KMS-11 (cell line): Measurements from ENCODE around the gene KCNH2.

Source experiments
- H2AFZ ChIP-seq: fragments of 200-600 bp; sonication (generic); 2 replicates; pipeline ENCODE4 v1.6.1; 2016; ENCODE audit warnings: antibody characterized with exemption, mixed run types, low read depth
- H3K27ac ChIP-seq: fragments of 200-600 bp; sonication (generic); 2 replicates; pipeline ENCODE4 v1.6.1; 2016; ENCODE audit warnings: mild to moderate bottlenecking, mixed run types
- H3K27me3 ChIP-seq: fragments of 200-600 bp; sonication (generic); 2 replicates; pipeline ENCODE4 v1.6.1; 2017; ENCODE audit warnings: mild to moderate bottlenecking, low read depth, mixed run types, moderate library complexity; ENCODE audit not compliant: insufficient read depth
- H3K36me3 ChIP-seq: fragments of 200-600 bp; sonication (generic); 2 replicates; pipeline ENCODE4 v1.6.1; 2017; ENCODE audit warnings: mild to moderate bottlenecking, mixed run types; ENCODE audit not compliant: insufficient read depth
- H3K4me1 ChIP-seq: fragments of 200-600 bp; sonication (generic); 2 replicates; pipeline ENCODE4 v1.6.1; 2016; ENCODE audit warnings: mild to moderate bottlenecking, low read depth, mixed run types; ENCODE audit not compliant: poor library complexity, severe bottlenecking
- H3K4me2 ChIP-seq: fragments of 200-600 bp; sonication (generic); 2 replicates; pipeline ENCODE4 v1.7.0; 2016; ENCODE audit warnings: mild to moderate bottlenecking, mixed run types
- H3K4me3 ChIP-seq: fragments of 200-600 bp; sonication (generic); IDR thresholded peaks from 2 replicates; pipeline ENCODE4 v1.6.1; 2017; ENCODE audit warnings: low read depth, low read length, mixed read lengths; ENCODE audit not compliant: insufficient read depth
- H3K79me2 ChIP-seq: fragments of 200-600 bp; sonication (generic); 2 replicates; pipeline ENCODE4 v1.6.1; 2016; ENCODE audit warnings: low read depth, mixed run types; ENCODE audit not compliant: insufficient read depth
- H3K9ac ChIP-seq: fragments of 200-600 bp; sonication (generic); 2 replicates; pipeline ENCODE4 v1.6.1; 2016; ENCODE audit warnings: mild to moderate bottlenecking, mixed run types
- H4K20me1 ChIP-seq: fragments of 200-600 bp; sonication (generic); 2 replicates; pipeline ENCODE4 v1.6.1; 2016; ENCODE audit warnings: mild to moderate bottlenecking, mixed run types; ENCODE audit not compliant: insufficient read depth
- CTCF ChIP-seq: fragments of 200-600 bp; sonication (generic); conservative IDR thresholded peaks from 2 replicates; pipeline ENCODE4 v1.6.1; 2017; ENCODE audit warnings: low read depth, mild to moderate bottlenecking, antibody characterized with exemption, low read length, moderate library complexity, mixed read lengths

Gene KCNH2

GRCh38 chr7:150958062-150958552 is 20.0 kb downstream of the KCNH2 start:
- H3K27me3 ChIP-seq = no peaks in the 10 kb centered on the region
- no peak overlapping the region for H3K4me2 ChIP-seq
- no peak overlapping the region for H2AFZ ChIP-seq
- no peak overlapping the region for H3K27ac ChIP-seq
- no peak overlapping the region for H3K9ac ChIP-seq
- H3K4me3 ChIP-seq = no peak overlapping the region
- no peaks in the 10 kb centered on the region for H3K36me3 ChIP-seq
- H3K4me1 ChIP-seq = no peaks in the 10 kb centered on the region
- no peaks in the 10 kb centered on the region for H4K20me1 ChIP-seq
- no peaks in the 10 kb centered on the region for H3K79me2 ChIP-seq
- no peak for TF ChIP-seq CTCF

- no peak overlapping the region for H2AFZ ChIP-seq
- no peaks in the 10 kb centered on the region for H3K36me3 ChIP-seq
- H3K79me2 ChIP-seq = no peaks in the 10 kb centered on the region
- no peaks in the 10 kb centered on the region for H3K4me1 ChIP-seq
- H3K27me3 ChIP-seq = no peaks in the 10 kb centered on the region
- no peaks in the 10 kb centered on the region for H4K20me1 ChIP-seq
- TF ChIP-seq CTCF = no peak
- no peak overlapping the region for H3K4me3 ChIP-seq
- H3K9ac ChIP-seq = no peak overlapping the region
- no peak overlapping the region for H3K27ac ChIP-seq
- no peak overlapping the region for H3K4me2 ChIP-seq
Measured at GRCh38 chr7:150957133-150958020, 20.7 kb downstream of the KCNH2 start.

- Histone ChIP-seq H3K4me1 (no peaks in the 10 kb centered on the region), H3K79me2 (no peaks in the 10 kb centered on the region)
- TF ChIP-seq CTCF = no peak
Measured at GRCh38 chr7:150956395-150957132, 21.6 kb downstream of the KCNH2 start.

GRCh38 chr7:150955519-150956394 is 22.4 kb downstream of the KCNH2 start:
- no peak overlapping the region for H3K9ac ChIP-seq
- no peaks in the 10 kb centered on the region for H4K20me1 ChIP-seq
- H3K4me2 ChIP-seq = no peak overlapping the region
- no peaks in the 10 kb centered on the region for H3K36me3 ChIP-seq
- no peaks in the 10 kb centered on the region for H3K27me3 ChIP-seq
- no peak for TF ChIP-seq CTCF
- no peaks in the 10 kb centered on the region for H3K4me1 ChIP-seq
- no peaks in the 10 kb centered on the region for H3K79me2 ChIP-seq
- no peak overlapping the region for H3K4me3 ChIP-seq
- no peak overlapping the region for H3K27ac ChIP-seq
- H2AFZ ChIP-seq = no peak overlapping the region

More at GRCh38 chr7:150956395-150957132, 21.6 kb downstream of the KCNH2 start:
- no peak overlapping the region for H3K9ac ChIP-seq
- no peak overlapping the region for H2AFZ ChIP-seq
- H3K27me3 ChIP-seq = no peaks in the 10 kb centered on the region
- H3K36me3 ChIP-seq = no peaks in the 10 kb centered on the region
- H3K27ac ChIP-seq = no peak overlapping the region
- H3K4me3 ChIP-seq = no peak overlapping the region
- H3K4me2 ChIP-seq = no peak overlapping the region
- H4K20me1 ChIP-seq = no peaks in the 10 kb centered on the region
